ENCODE results near the gene RAPH1.

RAPH1 gene

GRCh38 chr2:203359450-203359849 is 175.7 kb downstream of the RAPH1 start:
- Histone ChIP-seq H3K27ac (no peak overlapping the region), H3K4me3 (no peak overlapping the region)
- DNase-seq (ENCODE audit: low spot score) = no peak
- no peak for TF ChIP-seq CTCF (IDR thresholded peaks at IDR 0.05)

GRCh38 chr2:203354966-203355365 is 180.1 kb downstream of the RAPH1 start:
- H3K27ac ChIP-seq = no peak overlapping the region
- no peak for TF ChIP-seq CTCF (IDR thresholded peaks at IDR 0.05)
- no peak overlapping the region for H3K4me3 ChIP-seq
- DNase-seq (ENCODE audit: low spot score) = no peak

GRCh38 chr2:203352604-203353255 is 182.4 kb downstream of the RAPH1 start:
- no peak overlapping the region for H3K4me3 ChIP-seq
- no peak for DNase-seq (ENCODE audit: low spot score)
- H3K27ac ChIP-seq = no peak overlapping the region
- TF ChIP-seq CTCF (IDR thresholded peaks at IDR 0.05) = no peak

GRCh38 chr2:203347375-203347774 is 187.7 kb downstream of the RAPH1 start:
- DNase-seq (ENCODE audit: low spot score) = no peak
- Histone ChIP-seq H3K4me3 (no peak overlapping the region), H3K27ac (no peak overlapping the region)
- TF ChIP-seq CTCF (IDR thresholded peaks at IDR 0.05) = no peak

- TF ChIP-seq CTCF (IDR thresholded peaks at IDR 0.05) = no peak
- no peak for DNase-seq (ENCODE audit: low spot score)
- Histone ChIP-seq H3K4me3 (no peak overlapping the region), H3K27ac (no peak overlapping the region)
Observed at GRCh38 chr2:203346612-203347011, 188.5 kb downstream of the RAPH1 start.

GRCh38 chr2:203344667-203345066 is 190.4 kb downstream of the RAPH1 start:
- H3K4me3 ChIP-seq = no peak overlapping the region
- DNase-seq (ENCODE audit: low spot score) = no peak
- no peak overlapping the region for H3K27ac ChIP-seq
- TF ChIP-seq CTCF (IDR thresholded peaks at IDR 0.05) = no peak

Measured in coronary artery (tissue), 2 donors.